GM12874 (cell line): ENCODE results near the gene TACC2.

Experiments
- CTCF ChIP-seq: IDR thresholded peaks from 2 replicates; pipeline ENCODE4 v1.5.1; 2011; ENCODE audit warnings: low read depth, mild to moderate bottlenecking, control low read depth, low read length, moderate library complexity; ENCODE audit not compliant: insufficient read depth

Gene TACC2

GRCh38 chr10:122198631-122199030 is 209.7 kb downstream of the TACC2 start:
- no peak for TF ChIP-seq CTCF

GRCh38 chr10:122199070-122199469 is 210.1 kb downstream of the TACC2 start:
- no peak for TF ChIP-seq CTCF

GRCh38 chr10:122199689-122200088 is 210.7 kb downstream of the TACC2 start:
- TF ChIP-seq CTCF = no peak

GRCh38 chr10:122201401-122201800 is 212.4 kb downstream of the TACC2 start:
- TF ChIP-seq CTCF = no peak

- no peak for TF ChIP-seq CTCF
These were observed 215.9 kb downstream of the TACC2 start for GRCh38 chr10:122204691-122205489.

- no peak for TF ChIP-seq CTCF
These were observed 217.6 kb downstream of the TACC2 start for GRCh38 chr10:122206471-122207065.

- no peak for TF ChIP-seq CTCF
These were observed 218.2 kb downstream of the TACC2 start for GRCh38 chr10:122207163-122207562.
